ENCODE data around the gene VWA3B. TPM values are rescaled to one million over a fixed set of nuclear protein-coding genes. Genes with fewer than 3 reads are reported as not detected.
A peak's percentile ranks its signal among the peaks of the same experiment; 100 is the strongest.

VWA3B gene
- total RNA-seq, 1 donor from 2014 or later, result not detected

- Histone ChIP-seq H3K4me1 (ENCODE audit: control insufficient read depth in 3 of 3, insufficient read depth in 3 of 3, low read length in 3 of 3) (peaks cover 54 to 80% (median 72%) of the 10 kb centered on the region in 3 donors), H3K9ac (ENCODE audit: low read depth in 1 of 3, low read length in 3 of 3) (peak overlapping the region; percentile 78 to 79 (median 79)), H3K9me3 (ENCODE audit: control insufficient read depth in 3 of 3, low read length in 3 of 3) (no peaks in the 10 kb centered on the region), H3K36me3 (ENCODE audit: control insufficient read depth in 3 of 3, insufficient read depth in 3 of 3, low read length in 3 of 3) (no peaks in the 10 kb centered on the region), H3K27me3 (ENCODE audit: control insufficient read depth in 3 of 3, insufficient read depth in 3 of 3, low read length in 3 of 3) (no peaks in the 10 kb centered on the region), H3K27ac (ENCODE audit: low read depth, low read length) (peak overlapping the region; percentile 98), H3K4me3 (ENCODE audit: low read length in 3 of 3) (peak overlapping the region in 2 of 3 donors; percentile 37 to 45)
Observed at GRCh38 chr2:98161186-98161585, 74.2 kb downstream of the VWA3B start.

DNA sequence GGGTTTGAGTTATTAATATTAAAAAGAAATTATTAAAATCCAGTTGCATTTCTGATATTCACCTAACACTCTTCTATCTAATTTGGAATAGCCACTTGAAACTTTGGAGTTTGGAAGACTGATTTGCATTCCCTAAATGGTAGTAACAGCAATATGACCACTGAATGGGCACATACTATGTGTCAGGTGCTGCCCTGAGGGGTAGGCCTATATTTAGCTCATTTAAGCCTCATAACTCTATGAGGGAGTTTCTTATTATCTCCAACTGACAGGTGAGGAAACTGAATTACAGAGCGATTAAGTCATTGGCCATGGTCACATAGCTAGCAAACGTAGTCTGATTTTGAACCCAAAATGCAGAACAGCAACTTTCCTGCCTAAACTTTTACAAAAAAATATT lies 77.3 kb downstream of the VWA3B start:
- Histone ChIP-seq H3K27me3 (ENCODE audit: control insufficient read depth in 3 of 3, insufficient read depth in 3 of 3, low read length in 3 of 3) (no peaks in the 10 kb centered on the region), H3K9me3 (ENCODE audit: control insufficient read depth in 3 of 3, low read length in 3 of 3) (no peaks in the 10 kb centered on the region), H3K9ac (ENCODE audit: low read depth in 1 of 3, low read length in 3 of 3) (peak overlapping the region; percentile 64 to 78 (median 76)), H3K36me3 (ENCODE audit: control insufficient read depth in 3 of 3, insufficient read depth in 3 of 3, low read length in 3 of 3) (no peaks in the 10 kb centered on the region), H3K4me3 (ENCODE audit: low read length in 3 of 3) (peak overlapping the region in 1 of 3 donors; percentile 41), H3K4me1 (ENCODE audit: control insufficient read depth in 3 of 3, insufficient read depth in 3 of 3, low read length in 3 of 3) (peaks cover 46 to 60% (median 54%) of the 10 kb centered on the region in 3 donors), H3K27ac (ENCODE audit: low read depth, low read length) (peak overlapping the region; percentile 98)

DNA sequence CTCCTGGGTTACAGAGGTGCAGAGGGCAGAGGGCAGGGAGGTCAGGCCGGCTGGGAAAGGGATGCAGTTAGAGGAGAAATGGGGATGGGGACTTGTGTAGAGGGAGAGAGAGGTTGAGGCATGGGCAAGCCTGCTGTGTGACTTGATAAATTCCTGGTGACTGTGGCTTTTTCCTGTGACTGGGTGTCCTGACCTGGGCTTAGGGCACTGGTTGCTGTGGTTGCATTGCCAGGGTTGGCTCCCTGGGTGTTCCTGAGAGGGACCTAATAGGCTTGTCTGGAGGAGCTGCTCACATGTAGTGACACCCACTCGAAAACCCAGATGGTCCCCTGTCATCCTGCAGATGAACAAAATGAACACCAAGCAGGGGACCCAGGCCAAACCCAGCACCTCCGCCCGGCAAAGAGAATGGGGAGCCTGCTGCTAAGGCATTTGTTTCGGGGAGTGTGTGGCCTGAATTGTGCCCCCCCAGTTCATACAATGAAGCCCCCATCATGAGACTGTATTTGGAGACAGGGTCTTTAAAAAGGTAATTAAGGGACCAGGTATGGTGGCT lies 78.6 kb downstream of the VWA3B start:
- Histone ChIP-seq H3K9me3 (ENCODE audit: control insufficient read depth in 3 of 3, low read length in 3 of 3) (no peaks in the 10 kb centered on the region), H3K27ac (ENCODE audit: low read depth, low read length) (no peak overlapping the region)

GRCh38 chr2:98167916-98168315 lies 80.9 kb downstream of the VWA3B start:
- Histone ChIP-seq H3K4me1 (ENCODE audit: control insufficient read depth in 3 of 3, insufficient read depth in 3 of 3, low read length in 3 of 3) (peaks cover 30 to 41% (median 38%) of the 10 kb centered on the region in 3 donors), H3K9ac (ENCODE audit: low read depth in 1 of 3, low read length in 3 of 3) (no peak overlapping the region), H3K4me3 (ENCODE audit: low read length in 3 of 3) (no peak overlapping the region), H3K9me3 (ENCODE audit: control insufficient read depth in 3 of 3, low read length in 3 of 3) (no peaks in the 10 kb centered on the region), H3K27ac (ENCODE audit: low read depth, low read length) (no peak overlapping the region), H3K36me3 (ENCODE audit: control insufficient read depth in 3 of 3, insufficient read depth in 3 of 3, low read length in 3 of 3) (no peaks in the 10 kb centered on the region), H3K27me3 (ENCODE audit: control insufficient read depth in 3 of 3, insufficient read depth in 3 of 3, low read length in 3 of 3) (no peaks in the 10 kb centered on the region)

More for the DNA sequence above, 78.6 kb downstream of the VWA3B start:
- Histone ChIP-seq H3K9ac (ENCODE audit: low read depth in 1 of 3, low read length in 3 of 3) (no peak overlapping the region), H3K27me3 (ENCODE audit: control insufficient read depth in 3 of 3, insufficient read depth in 3 of 3, low read length in 3 of 3) (no peaks in the 10 kb centered on the region), H3K4me1 (ENCODE audit: control insufficient read depth in 3 of 3, insufficient read depth in 3 of 3, low read length in 3 of 3) (peaks cover 33 to 46% (median 44%) of the 10 kb centered on the region in 3 donors), H3K4me3 (ENCODE audit: low read length in 3 of 3) (no peak overlapping the region), H3K36me3 (ENCODE audit: control insufficient read depth in 3 of 3, insufficient read depth in 3 of 3, low read length in 3 of 3) (no peaks in the 10 kb centered on the region)

GRCh38 chr2:98170076-98170475 lies 83.1 kb downstream of the VWA3B start:
- Histone ChIP-seq H3K36me3 (ENCODE audit: control insufficient read depth in 3 of 3, insufficient read depth in 3 of 3, low read length in 3 of 3) (no peaks in the 10 kb centered on the region), H3K27me3 (ENCODE audit: control insufficient read depth in 3 of 3, insufficient read depth in 3 of 3, low read length in 3 of 3) (no peaks in the 10 kb centered on the region), H3K9me3 (ENCODE audit: control insufficient read depth in 3 of 3, low read length in 3 of 3) (no peaks in the 10 kb centered on the region), H3K27ac (ENCODE audit: low read depth, low read length) (no peak overlapping the region), H3K4me1 (ENCODE audit: control insufficient read depth in 3 of 3, insufficient read depth in 3 of 3, low read length in 3 of 3) (peaks cover 12 to 23% (median 19%) of the 10 kb centered on the region in 3 donors), H3K4me3 (ENCODE audit: low read length in 3 of 3) (no peak overlapping the region), H3K9ac (ENCODE audit: low read depth in 1 of 3, low read length in 3 of 3) (no peak overlapping the region)

- H3K4me1 ChIP-seq (ENCODE audit: control insufficient read depth in 3 of 3, insufficient read depth in 3 of 3, low read length in 3 of 3), result peaks cover 9 to 17% (median 13%) of the 10 kb centered on the region in 3 donors
- H3K36me3 ChIP-seq (ENCODE audit: control insufficient read depth in 3 of 3, insufficient read depth in 3 of 3, low read length in 3 of 3), result no peaks in the 10 kb centered on the region
- no peaks in the 10 kb centered on the region for H3K9me3 ChIP-seq (ENCODE audit: control insufficient read depth in 3 of 3, low read length in 3 of 3)
- H3K27me3 ChIP-seq (ENCODE audit: control insufficient read depth in 3 of 3, insufficient read depth in 3 of 3, low read length in 3 of 3), result peaks cover 0 to 3% (median 3%) of the 10 kb centered on the region in 3 donors
- H3K27ac ChIP-seq (ENCODE audit: low read depth, low read length), result peak overlapping the region; percentile 88
- peak overlapping the region in 2 of 3 donors; percentile 63 to 74 for H3K9ac ChIP-seq (ENCODE audit: low read depth in 1 of 3, low read length in 3 of 3)
- H3K4me3 ChIP-seq (ENCODE audit: low read length in 3 of 3), result peak overlapping the region in 2 of 3 donors; percentile 32 to 42
Observed at GRCh38 chr2:98172150-98172765, 85.3 kb downstream of the VWA3B start.

- peaks cover 9 to 17% (median 13%) of the 10 kb centered on the region in 3 donors for H3K4me1 ChIP-seq (ENCODE audit: control insufficient read depth in 3 of 3, insufficient read depth in 3 of 3, low read length in 3 of 3)
- peaks cover 0 to 5% (median 3%) of the 10 kb centered on the region in 3 donors for H3K27me3 ChIP-seq (ENCODE audit: control insufficient read depth in 3 of 3, insufficient read depth in 3 of 3, low read length in 3 of 3)
- H3K36me3 ChIP-seq (ENCODE audit: control insufficient read depth in 3 of 3, insufficient read depth in 3 of 3, low read length in 3 of 3), result no peaks in the 10 kb centered on the region
- no peak overlapping the region for H3K9ac ChIP-seq (ENCODE audit: low read depth in 1 of 3, low read length in 3 of 3)
- H3K4me3 ChIP-seq (ENCODE audit: low read length in 3 of 3), result no peak overlapping the region
- no peak overlapping the region for H3K27ac ChIP-seq (ENCODE audit: low read depth, low read length)
- H3K9me3 ChIP-seq (ENCODE audit: control insufficient read depth in 3 of 3, low read length in 3 of 3), result no peaks in the 10 kb centered on the region
Observed at GRCh38 chr2:98172951-98173350, 86.0 kb downstream of the VWA3B start.

- Histone ChIP-seq H3K9me3 (ENCODE audit: control insufficient read depth in 3 of 3, low read length in 3 of 3) (no peaks in the 10 kb centered on the region), H3K4me1 (ENCODE audit: control insufficient read depth in 3 of 3, insufficient read depth in 3 of 3, low read length in 3 of 3) (peaks cover 9 to 17% (median 13%) of the 10 kb centered on the region in 3 donors), H3K27me3 (ENCODE audit: control insufficient read depth in 3 of 3, insufficient read depth in 3 of 3, low read length in 3 of 3) (peaks cover 0 to 5% (median 3%) of the 10 kb centered on the region in 3 donors), H3K9ac (ENCODE audit: low read depth in 1 of 3, low read length in 3 of 3) (no peak overlapping the region), H3K27ac (ENCODE audit: low read depth, low read length) (no peak overlapping the region), H3K36me3 (ENCODE audit: control insufficient read depth in 3 of 3, insufficient read depth in 3 of 3, low read length in 3 of 3) (no peaks in the 10 kb centered on the region), H3K4me3 (ENCODE audit: low read length in 3 of 3) (no peak overlapping the region)
Observed at GRCh38 chr2:98175811-98176210, 88.8 kb downstream of the VWA3B start.

DNA sequence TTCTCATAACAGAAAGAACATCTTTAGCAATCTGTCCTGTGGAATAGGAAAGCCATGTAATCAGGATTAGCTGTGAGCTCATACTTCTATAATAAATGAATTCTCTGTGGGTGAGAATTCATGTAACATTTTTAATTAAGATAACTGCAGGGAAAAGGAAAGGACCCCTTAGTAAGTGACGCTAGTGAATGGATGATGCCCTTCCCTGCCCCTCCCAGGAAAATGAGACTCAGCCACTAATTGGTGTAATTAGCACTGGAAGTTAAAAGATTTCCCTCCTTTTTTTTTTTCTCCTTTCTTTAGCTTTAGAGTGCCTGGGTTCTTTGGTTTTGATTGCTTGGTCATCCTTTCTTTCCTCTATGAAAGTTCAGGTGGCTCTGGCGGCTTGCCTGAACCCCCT lies 90.3 kb downstream of the VWA3B start:
- Histone ChIP-seq H3K27me3 (ENCODE audit: control insufficient read depth in 3 of 3, insufficient read depth in 3 of 3, low read length in 3 of 3) (peaks cover 0 to 5% (median 3%) of the 10 kb centered on the region in 3 donors), H3K9me3 (ENCODE audit: control insufficient read depth in 3 of 3, low read length in 3 of 3) (no peaks in the 10 kb centered on the region), H3K36me3 (ENCODE audit: control insufficient read depth in 3 of 3, insufficient read depth in 3 of 3, low read length in 3 of 3) (no peaks in the 10 kb centered on the region), H3K4me1 (ENCODE audit: control insufficient read depth in 3 of 3, insufficient read depth in 3 of 3, low read length in 3 of 3) (peaks cover 4 to 8% (median 4%) of the 10 kb centered on the region in 3 donors), H3K9ac (ENCODE audit: low read depth in 1 of 3, low read length in 3 of 3) (no peak overlapping the region), H3K27ac (ENCODE audit: low read depth, low read length) (no peak overlapping the region), H3K4me3 (ENCODE audit: low read length in 3 of 3) (no peak overlapping the region)

DNA sequence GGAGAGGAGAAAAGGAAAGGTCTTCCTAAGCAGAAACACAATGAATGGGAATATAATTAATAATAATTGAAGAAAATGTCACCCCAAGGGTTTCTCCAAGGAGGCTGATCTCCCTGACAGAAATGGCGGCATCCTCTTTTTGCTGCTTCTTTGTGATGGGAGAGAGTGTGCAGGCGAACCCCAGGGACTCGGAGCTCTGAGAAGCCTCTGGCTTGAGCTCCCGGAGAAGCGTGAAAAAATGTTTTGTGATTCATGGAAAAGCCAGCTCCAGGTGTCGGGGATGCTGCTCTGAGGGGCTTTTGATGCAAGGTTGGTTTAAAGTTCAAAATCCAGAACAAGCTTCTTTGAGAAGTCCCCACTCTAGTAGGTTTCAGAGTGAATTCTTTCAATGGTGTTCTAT lies 91.0 kb downstream of the VWA3B start:
- Histone ChIP-seq H3K27ac (ENCODE audit: low read depth, low read length) (no peak overlapping the region), H3K4me1 (ENCODE audit: control insufficient read depth in 3 of 3, insufficient read depth in 3 of 3, low read length in 3 of 3) (peaks cover 0 to 1% (median 0%) of the 10 kb centered on the region in 3 donors), H3K9ac (ENCODE audit: low read depth in 1 of 3, low read length in 3 of 3) (no peak overlapping the region), H3K4me3 (ENCODE audit: low read length in 3 of 3) (no peak overlapping the region), H3K9me3 (ENCODE audit: control insufficient read depth in 3 of 3, low read length in 3 of 3) (no peaks in the 10 kb centered on the region), H3K27me3 (ENCODE audit: control insufficient read depth in 3 of 3, insufficient read depth in 3 of 3, low read length in 3 of 3) (peaks cover 0 to 5% (median 3%) of the 10 kb centered on the region in 3 donors), H3K36me3 (ENCODE audit: control insufficient read depth in 3 of 3, insufficient read depth in 3 of 3, low read length in 3 of 3) (no peaks in the 10 kb centered on the region)

All from skeletal muscle tissue (tissue), 4 donors.